Gastrocnemius medialis (tissue), 4 donors: ENCODE measurements around the gene RARS1. TPM values are rescaled to one million over a fixed set of nuclear protein-coding genes. Genes with fewer than 3 reads are reported as not detected.
A peak's percentile ranks its signal among the peaks of the same experiment; 100 is the strongest.

Experiments
- ATAC-seq, 2 donors: fragments of 150-250 bp; one replicate each; pipeline ENCODE4 v1.9.1; 2016
- DNase-seq, 2 donors: peaks; one replicate each; pipeline ENCODE4 v3.0.0-alpha.2; 2019
- H3K27ac ChIP-seq, 4 donors: fragments of 200-600 bp; sonication (generic); 1 replicate in 1 of 4; 2 replicates in 3 of 4; pipeline ENCODE4 v1.5.1; 2016 to 2018; ENCODE audit warnings: mild to moderate bottlenecking in 2 of 4, moderate library complexity in 1 of 4
- H3K27me3 ChIP-seq, 3 donors: fragments of 200-600 bp; sonication (generic) in 2 of 3; 1 replicate in 1 of 3; 2 replicates in 2 of 3; pipeline versions ENCODE4 v1.5.1 to v1.6.0; 2016 to 2019; ENCODE audit warnings: mild to moderate bottlenecking in 1 of 3, moderate library complexity in 1 of 3
- H3K36me3 ChIP-seq, 2 donors: fragments of 200-600 bp; sonication (generic) in 1 of 2; one replicate each; pipeline ENCODE4 v1.5.1; 2017 to 2018
- H3K4me1 ChIP-seq, 2 donors: fragments of 200-600 bp; sonication (generic) in 1 of 2; one replicate each; pipeline ENCODE4 v1.5.1; 2016 to 2017; ENCODE audit warnings: mild to moderate bottlenecking in 2 of 2
- H3K4me3 ChIP-seq, 4 donors: fragments of 200-600 bp; sonication (generic) in 3 of 4; 1 replicate in 1 of 4; 2 replicates in 3 of 4; pipeline ENCODE4 v1.5.1; 2016 to 2019; ENCODE audit warnings: mild to moderate bottlenecking in 2 of 4
- H3K9me3 ChIP-seq, 3 donors: fragments of 200-600 bp; sonication (generic) in 2 of 3; 1 replicate in 1 of 3; 2 replicates in 2 of 3; pipeline ENCODE4 v1.5.1; 2016 to 2019
- POLR2A ChIP-seq, 2 donors: fragments of 450-650 bp; IDR thresholded peaks; one replicate each; pipeline ENCODE4 v1.6.1; 2017; ENCODE audit warnings: antibody characterized with exemption in 2 of 2, mild to moderate bottlenecking in 2 of 2, moderate library complexity in 2 of 2
- in situ Hi-C, 4 donors: fragments of 200-750 bp; cut with MboI; loops; one replicate each; pipeline versions ENCODE4 v1.15.0 to v1.8.0; 2017; ENCODE audit warnings: low sequenced_read_pairs in 4 of 4
- intact Hi-C: fragments of 100-400 bp; cut with DNase I; formaldehyde crosslinking; loops from one replicate; pipeline ENCODE4 v1.15.1; 2023; ENCODE audit warnings: low total_unique reads
- total RNA-seq, 4 donors: library from RNA; depleted of rRNA; stranded (reverse); fragments of >200 nt; gene quantifications; one replicate each; pipeline versions ENCODE4 v1.1.0 to v1.2.3, GENCODE V29; 2016
- TF ChIP-seq, protein P1 (sequence below), 5 experiments: fragments of 450-650 bp in 3 of 5; fragments of 200-600 bp in 2 of 5; sonication (generic) in 2 of 5; IDR thresholded peaks in 4 of 5; conservative IDR thresholded peaks in 1 of 5; 1 replicate in 4 of 5; 2 replicates in 1 of 5; pipeline ENCODE4 v1.5.1; 2016 to 2019; ENCODE audit warnings: antibody characterized with exemption in 5 of 5, mild to moderate bottlenecking in 3 of 5, moderate library complexity in 3 of 5

Gene RARS1
- total RNA-seq, 4 donors from 2014 or later, result 45.9 to 65.5 (median 52.7) TPM

- in situ Hi-C loops (no loop called here), intact Hi-C loops (no loop called here)
- H3K36me3 ChIP-seq, result peaks cover 5 to 99% of the 10 kb centered on the region in 2 donors
- no peak for DNase-seq
- ATAC-seq, result no peak
- no peaks in the 10 kb centered on the region for H3K9me3 ChIP-seq
- no peak overlapping the region for H3K4me3 ChIP-seq
- no peak for TF ChIP-seq POLR2A (IDR thresholded peaks at IDR 0.05)
- TF ChIP-seq, protein P1, sequence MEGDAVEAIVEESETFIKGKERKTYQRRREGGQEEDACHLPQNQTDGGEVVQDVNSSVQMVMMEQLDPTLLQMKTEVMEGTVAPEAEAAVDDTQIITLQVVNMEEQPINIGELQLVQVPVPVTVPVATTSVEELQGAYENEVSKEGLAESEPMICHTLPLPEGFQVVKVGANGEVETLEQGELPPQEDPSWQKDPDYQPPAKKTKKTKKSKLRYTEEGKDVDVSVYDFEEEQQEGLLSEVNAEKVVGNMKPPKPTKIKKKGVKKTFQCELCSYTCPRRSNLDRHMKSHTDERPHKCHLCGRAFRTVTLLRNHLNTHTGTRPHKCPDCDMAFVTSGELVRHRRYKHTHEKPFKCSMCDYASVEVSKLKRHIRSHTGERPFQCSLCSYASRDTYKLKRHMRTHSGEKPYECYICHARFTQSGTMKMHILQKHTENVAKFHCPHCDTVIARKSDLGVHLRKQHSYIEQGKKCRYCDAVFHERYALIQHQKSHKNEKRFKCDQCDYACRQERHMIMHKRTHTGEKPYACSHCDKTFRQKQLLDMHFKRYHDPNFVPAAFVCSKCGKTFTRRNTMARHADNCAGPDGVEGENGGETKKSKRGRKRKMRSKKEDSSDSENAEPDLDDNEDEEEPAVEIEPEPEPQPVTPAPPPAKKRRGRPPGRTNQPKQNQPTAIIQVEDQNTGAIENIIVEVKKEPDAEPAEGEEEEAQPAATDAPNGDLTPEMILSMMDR (IDR thresholded peaks at IDR 0.05 in 4 of 5, conservative IDR thresholded peaks at IDR 0.05 in 1 of 5), result no peak
- no peak overlapping the region for H3K27ac ChIP-seq
- no peaks in the 10 kb centered on the region for H3K27me3 ChIP-seq
- no peaks in the 10 kb centered on the region for H3K4me1 ChIP-seq
Measured at GRCh38 chr5:168513861-168514428, 27.7 kb downstream of the RARS1 start.

GRCh38 chr5:168525856-168526255, 39.6 kb downstream of the RARS1 start:
- H3K4me1 ChIP-seq, result no peaks in the 10 kb centered on the region
- H3K9me3 ChIP-seq, result no peaks in the 10 kb centered on the region
- no peak overlapping the region for H3K27ac ChIP-seq
- H3K27me3 ChIP-seq, result peaks cover 17 to 23% (median 23%) of the 10 kb centered on the region in 3 donors
- DNase-seq, result no peak
- no peak for ATAC-seq
- no peak overlapping the region for H3K4me3 ChIP-seq
- intact Hi-C loops, result no loop called here
- no peaks in the 10 kb centered on the region for H3K36me3 ChIP-seq
- in situ Hi-C loops, result no loop called here
- TF ChIP-seq POLR2A (IDR thresholded peaks at IDR 0.05), result no peak
- TF ChIP-seq, protein P1 (IDR thresholded peaks at IDR 0.05 in 4 of 5, conservative IDR thresholded peaks at IDR 0.05 in 1 of 5), result no peak

DNA sequence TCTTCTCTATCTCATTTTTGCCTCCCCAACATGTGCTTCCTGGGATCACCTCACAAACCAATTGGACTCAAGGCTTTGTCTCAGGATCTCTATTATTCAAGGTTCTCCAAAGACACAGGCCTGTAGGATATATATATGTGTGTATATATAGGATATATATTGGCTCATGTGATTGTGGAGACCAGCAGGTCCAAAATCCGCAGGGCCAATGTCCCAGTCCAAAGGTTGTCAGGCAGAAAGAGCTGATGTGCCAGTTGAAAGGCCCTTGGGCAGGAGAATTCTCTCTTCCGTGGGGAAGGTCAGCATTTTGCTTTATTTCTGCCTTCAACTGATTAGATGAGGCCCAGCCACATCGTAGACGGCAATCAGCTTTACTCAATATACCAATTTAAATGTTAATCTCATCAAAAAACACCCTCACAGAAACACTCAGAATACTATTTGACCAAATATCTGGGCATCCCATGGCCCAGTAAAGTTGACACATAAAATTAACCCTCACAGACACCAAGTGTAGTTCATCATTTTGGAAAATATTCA, 41.6 kb downstream of the RARS1 start:
- H3K9me3 ChIP-seq, result no peaks in the 10 kb centered on the region
- intact Hi-C loops, result no loop called here
- no peak overlapping the region for H3K27ac ChIP-seq
- H3K4me1 ChIP-seq, result no peaks in the 10 kb centered on the region
- ATAC-seq (no peak), DNase-seq (no peak)
- H3K27me3 ChIP-seq, result peaks cover 29 to 43% (median 39%) of the 10 kb centered on the region in 3 donors
- no peaks in the 10 kb centered on the region for H3K36me3 ChIP-seq
- in situ Hi-C loops, result no loop called here
- no peak overlapping the region for H3K4me3 ChIP-seq
- TF ChIP-seq, protein P1 (IDR thresholded peaks at IDR 0.05 in 4 of 5, conservative IDR thresholded peaks at IDR 0.05 in 1 of 5), result no peak
- no peak for TF ChIP-seq POLR2A (IDR thresholded peaks at IDR 0.05)

DNA sequence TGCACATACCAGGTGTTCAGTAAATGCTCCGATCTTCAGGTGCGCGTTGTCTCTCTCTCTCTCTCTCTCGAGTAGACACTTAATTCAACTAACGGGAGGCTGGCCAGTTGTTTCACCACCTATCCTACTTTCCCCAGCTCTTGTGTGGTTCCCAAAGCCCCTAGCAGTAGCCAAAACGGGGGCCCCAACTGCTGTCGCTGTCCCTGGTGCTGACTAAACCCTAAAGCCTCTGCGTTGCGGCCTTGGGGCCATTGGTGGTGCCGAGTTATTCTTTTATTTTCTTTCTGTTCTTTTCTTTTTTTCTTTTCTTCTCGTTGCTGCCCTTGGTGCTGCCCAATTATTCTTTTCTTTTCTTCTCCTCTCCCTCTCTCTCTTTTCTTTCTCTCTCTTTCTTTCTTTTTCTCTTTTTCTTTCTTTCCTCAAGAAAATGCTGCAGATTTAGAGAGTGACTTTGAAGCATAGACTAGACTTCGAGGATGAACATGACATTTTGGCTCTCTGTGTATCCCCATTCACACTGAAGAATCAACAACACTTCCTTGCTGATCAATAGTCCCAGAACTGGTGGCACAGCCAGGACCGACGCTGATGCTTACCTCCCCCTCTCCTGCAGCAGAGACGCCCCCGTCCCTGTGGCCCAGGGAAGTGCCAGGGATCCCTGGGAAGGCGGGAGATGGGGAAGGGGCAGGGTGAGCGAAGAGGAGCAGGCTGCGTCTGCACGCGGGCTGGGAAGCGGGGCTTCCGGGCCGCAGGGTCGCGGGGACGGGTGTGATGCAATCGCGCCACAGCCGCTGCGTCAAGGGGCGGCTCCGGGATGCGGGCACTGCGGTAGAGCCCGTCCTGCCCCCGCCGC, 42.5 kb downstream of the RARS1 start, which contains the start of gene FBLL1:
TSS of gene FBLL1 (plus strand) at position 785 of the 853 bp plus-strand sequence. CDS start 200 bp downstream, outside the sequence.
- intact Hi-C loops (no loop called here), in situ Hi-C loops (no loop called here)
- no peak for TF ChIP-seq POLR2A (IDR thresholded peaks at IDR 0.05)
- TF ChIP-seq, protein P1 (IDR thresholded peaks at IDR 0.05 in 4 of 5, conservative IDR thresholded peaks at IDR 0.05 in 1 of 5), result no peak
- Histone ChIP-seq H3K27ac (no peak within 1 kb of the TSS), H3K4me3 (peak within 1 kb of the TSS in 3 of 4 donors; percentile 5 to 33 (median 25)), H3K4me1 (no peaks in the 10 kb centered on the region), H3K27me3 (peaks cover 29 to 44% (median 39%) of the 10 kb centered on the region in 3 donors), H3K36me3 (no peaks in the 10 kb centered on the region), H3K9me3 (no peaks in the 10 kb centered on the region)
- ATAC-seq, result no peak
- DNase-seq, result no peak
